OCI-LY1 (cell line): Measurements from ENCODE around the gene AGXT2.

Experiments used
- EZH2 ChIP-seq: fragments of 200-600 bp; sonication (generic), shearing (Covaris generic); IDR thresholded peaks from 2 replicates; pipeline ENCODE4 v1.8.0; 2017; ENCODE audit warnings: borderline replicate concordance, mixed run types, mild to moderate bottlenecking, antibody characterized with exemption, low read length, moderate library complexity, mixed read lengths
- TF ChIP-seq, protein P1 (sequence below): fragments of 200-600 bp; sonication (generic), shearing (Covaris generic); IDR thresholded peaks from 2 replicates; pipeline ENCODE4 v1.5.1; 2017; ENCODE audit warnings: mild to moderate bottlenecking, antibody characterized with exemption, low read length, moderate library complexity, mixed read lengths

DNA sequence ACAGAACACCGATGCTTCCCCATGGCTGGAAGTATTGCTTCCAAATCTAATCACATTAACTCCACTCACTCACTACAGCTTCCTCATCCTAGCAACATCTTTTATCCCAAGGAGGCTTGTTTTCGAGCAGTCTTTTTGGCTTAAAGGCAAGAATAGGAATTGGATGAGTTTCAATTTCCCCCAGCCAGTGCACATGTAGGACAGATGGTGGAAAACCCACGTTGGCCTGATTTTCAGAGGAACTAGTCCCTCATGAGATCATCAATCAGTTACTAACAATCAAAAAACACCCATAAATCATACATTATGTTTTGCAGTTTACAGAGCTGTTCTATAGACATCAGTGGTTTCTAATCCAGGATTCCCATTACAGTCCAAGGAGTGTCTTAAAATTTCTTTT, 48.5 kb upstream of the AGXT2 start:
- TF ChIP-seq, protein P1, sequence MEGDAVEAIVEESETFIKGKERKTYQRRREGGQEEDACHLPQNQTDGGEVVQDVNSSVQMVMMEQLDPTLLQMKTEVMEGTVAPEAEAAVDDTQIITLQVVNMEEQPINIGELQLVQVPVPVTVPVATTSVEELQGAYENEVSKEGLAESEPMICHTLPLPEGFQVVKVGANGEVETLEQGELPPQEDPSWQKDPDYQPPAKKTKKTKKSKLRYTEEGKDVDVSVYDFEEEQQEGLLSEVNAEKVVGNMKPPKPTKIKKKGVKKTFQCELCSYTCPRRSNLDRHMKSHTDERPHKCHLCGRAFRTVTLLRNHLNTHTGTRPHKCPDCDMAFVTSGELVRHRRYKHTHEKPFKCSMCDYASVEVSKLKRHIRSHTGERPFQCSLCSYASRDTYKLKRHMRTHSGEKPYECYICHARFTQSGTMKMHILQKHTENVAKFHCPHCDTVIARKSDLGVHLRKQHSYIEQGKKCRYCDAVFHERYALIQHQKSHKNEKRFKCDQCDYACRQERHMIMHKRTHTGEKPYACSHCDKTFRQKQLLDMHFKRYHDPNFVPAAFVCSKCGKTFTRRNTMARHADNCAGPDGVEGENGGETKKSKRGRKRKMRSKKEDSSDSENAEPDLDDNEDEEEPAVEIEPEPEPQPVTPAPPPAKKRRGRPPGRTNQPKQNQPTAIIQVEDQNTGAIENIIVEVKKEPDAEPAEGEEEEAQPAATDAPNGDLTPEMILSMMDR, result no peak
- no peak for TF ChIP-seq EZH2
